ENCODE measurements around the gene NBAS.

GRCh38 chr2:15238028-15238427, 323.1 kb downstream of the NBAS start:
- TF ChIP-seq POLR2A (IDR thresholded peaks at IDR 0.05; ENCODE audit: low read depth, low read length) (no peak), RAD21 (IDR thresholded peaks at IDR 0.05; ENCODE audit: low read length) (no peak), CTCF (conservative IDR thresholded peaks at IDR 0.05; ENCODE audit: low read depth, low read length) (no peak), SMC3 (IDR thresholded peaks at IDR 0.05; ENCODE audit: low read depth, low read length) (no peak), ELK1 (IDR thresholded peaks at IDR 0.05; ENCODE audit: borderline replicate concordance, low read depth, low read length) (no peak), RFX5 (IDR thresholded peaks at IDR 0.05; ENCODE audit: low read depth, low read length) (no peak), CEBPB (IDR thresholded peaks at IDR 0.05; ENCODE audit: low read depth, low read length) (no peak), NFE2L2 (IDR thresholded peaks at IDR 0.05; ENCODE audit: low read depth, low read length) (no peak), CHD1 (IDR thresholded peaks at IDR 0.05; ENCODE audit: low read depth, low read length) (no peak), USF2 (IDR thresholded peaks at IDR 0.05; ENCODE audit: low read depth, low read length) (no peak), MXI1 (IDR thresholded peaks at IDR 0.05; ENCODE audit: borderline replicate concordance, low read depth, low read length) (no peak), FOS (IDR thresholded peaks at IDR 0.05; ENCODE audit: low read depth, low read length) (no peak), MAZ (IDR thresholded peaks at IDR 0.05; ENCODE audit: borderline replicate concordance, low read depth, low read length) (no peak)

Measured in IMR-90 (cell line).